Parathyroid adenoma (tissue), 2 donors: Measurements from ENCODE around the gene SEMA6A.

ENCODE experiments used
- H2AFZ ChIP-seq: fragments of 300-600 bp; sonication (generic); one replicate; pipeline ENCODE4 v1.7.0; 2017; ENCODE audit warnings: antibody characterized with exemption, mild to moderate bottlenecking
- H3K27ac ChIP-seq: fragments of 300-600 bp; sonication (generic); one replicate; pipeline ENCODE4 v1.7.0; 2017
- H3K27me3 ChIP-seq: fragments of 300-600 bp; sonication (generic); one replicate; pipeline ENCODE4 v1.7.0; 2017; ENCODE audit warnings: low read length; ENCODE audit not compliant: control insufficient read depth, insufficient read depth
- H3K36me3 ChIP-seq: fragments of 300-600 bp; sonication (generic); one replicate; pipeline ENCODE4 v1.7.0; 2017; ENCODE audit warnings: low read length; ENCODE audit not compliant: control insufficient read depth, insufficient read depth
- H3K4me1 ChIP-seq: fragments of 300-600 bp; sonication (generic); one replicate; pipeline ENCODE4 v1.7.0; 2017; ENCODE audit warnings: control low read depth
- H3K4me2 ChIP-seq: fragments of 300-600 bp; sonication (generic); one replicate; pipeline ENCODE4 v1.7.0; 2017; ENCODE audit warnings: low read length
- H3K4me3 ChIP-seq: fragments of 300-600 bp; sonication (generic); one replicate; pipeline ENCODE4 v1.7.0; 2017; ENCODE audit warnings: low read depth, low read length
- H3K79me2 ChIP-seq: fragments of 300-600 bp; sonication (generic); one replicate; pipeline ENCODE4 v1.7.0; 2017; ENCODE audit warnings: control low read depth
- H3K9ac ChIP-seq: fragments of 300-600 bp; sonication (generic); one replicate; pipeline ENCODE4 v1.7.0; 2017; ENCODE audit warnings: mild to moderate bottlenecking
- H3K9me3 ChIP-seq: fragments of 300-600 bp; sonication (generic); one replicate; pipeline ENCODE4 v1.7.0; 2017; ENCODE audit warnings: low read length; ENCODE audit not compliant: control insufficient read depth
- CTCF ChIP-seq: fragments of 300-600 bp; sonication (generic); IDR thresholded peaks from one replicate; pipeline ENCODE4 v1.7.0; 2017; ENCODE audit warnings: antibody characterized with exemption, mild to moderate bottlenecking
- donor health status: primary hyperparathyroidism.

Gene SEMA6A

GRCh38 chr5:116517488-116517887 is 57.1 kb downstream of the SEMA6A start:
- H3K9me3 ChIP-seq, result no peaks in the 10 kb centered on the region
- no peaks in the 10 kb centered on the region for H3K4me1 ChIP-seq
- H3K79me2 ChIP-seq, result no peaks in the 10 kb centered on the region
- H3K4me2 ChIP-seq, result no peak overlapping the region
- no peak for TF ChIP-seq CTCF
- no peak overlapping the region for H3K9ac ChIP-seq
- no peak overlapping the region for H3K4me3 ChIP-seq
- no peak overlapping the region for H2AFZ ChIP-seq
- no peaks in the 10 kb centered on the region for H3K36me3 ChIP-seq
- H3K27me3 ChIP-seq, result no peaks in the 10 kb centered on the region
- no peak overlapping the region for H3K27ac ChIP-seq

DNA sequence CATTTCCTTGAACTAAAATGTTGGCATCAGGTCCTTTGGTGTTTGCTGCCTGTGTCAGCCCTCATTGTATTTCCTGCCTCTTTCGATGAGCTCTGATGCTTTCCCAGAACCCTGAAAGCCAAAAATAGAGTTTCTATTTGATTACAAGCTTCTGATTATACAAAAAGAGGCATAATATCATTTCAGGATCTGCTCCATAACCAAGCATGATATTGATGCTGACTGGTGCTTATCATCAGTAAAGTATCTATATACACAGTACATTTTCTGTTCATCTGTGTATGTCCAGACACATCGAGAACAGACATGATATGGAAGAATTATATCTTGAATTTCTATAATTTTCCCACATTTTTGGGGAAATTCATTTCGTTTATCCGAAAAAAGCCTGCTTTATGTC is 58.6 kb downstream of the SEMA6A start:
- no peaks in the 10 kb centered on the region for H3K9me3 ChIP-seq
- no peaks in the 10 kb centered on the region for H3K27me3 ChIP-seq
- H3K79me2 ChIP-seq, result no peaks in the 10 kb centered on the region
- H3K4me3 ChIP-seq, result no peak overlapping the region
- no peak overlapping the region for H3K9ac ChIP-seq
- H2AFZ ChIP-seq, result no peak overlapping the region
- H3K4me2 ChIP-seq, result no peak overlapping the region
- H3K36me3 ChIP-seq, result no peaks in the 10 kb centered on the region
- H3K27ac ChIP-seq, result no peak overlapping the region
- no peak for TF ChIP-seq CTCF
- H3K4me1 ChIP-seq, result no peaks in the 10 kb centered on the region

DNA sequence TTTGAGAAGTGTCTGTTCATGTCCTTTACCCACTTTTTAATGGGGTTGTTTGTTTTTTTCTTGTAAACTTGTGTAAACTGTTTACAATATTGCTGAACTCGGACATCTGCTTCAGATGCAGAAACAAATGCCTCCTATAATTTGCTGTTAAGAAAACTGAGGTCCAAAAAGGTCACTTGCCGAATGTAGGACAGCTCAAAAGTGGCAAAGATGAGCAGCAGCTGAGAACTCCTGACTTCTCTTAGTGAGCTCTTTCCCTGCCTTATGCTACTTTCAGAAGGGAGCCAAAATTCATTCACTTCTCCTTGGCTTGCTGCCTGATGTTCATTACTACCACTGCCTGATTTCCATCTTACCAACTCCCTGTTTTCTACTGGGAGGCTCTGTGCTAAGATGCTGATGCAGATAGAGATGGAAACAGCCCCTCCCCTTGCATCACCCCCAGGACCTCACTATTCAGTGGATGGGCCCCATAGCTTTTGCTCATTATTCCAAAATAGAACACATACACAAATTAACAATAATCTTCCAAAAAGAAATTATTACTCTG is 60.1 kb downstream of the SEMA6A start:
- H3K27me3 ChIP-seq, result no peaks in the 10 kb centered on the region
- H3K36me3 ChIP-seq, result no peaks in the 10 kb centered on the region
- no peaks in the 10 kb centered on the region for H3K4me1 ChIP-seq
- no peak overlapping the region for H2AFZ ChIP-seq
- H3K9ac ChIP-seq, result no peak overlapping the region
- no peaks in the 10 kb centered on the region for H3K79me2 ChIP-seq
- no peak for TF ChIP-seq CTCF
- H3K9me3 ChIP-seq, result no peaks in the 10 kb centered on the region
- H3K27ac ChIP-seq, result no peak overlapping the region
- H3K4me2 ChIP-seq, result no peak overlapping the region
- no peak overlapping the region for H3K4me3 ChIP-seq

GRCh38 chr5:116510517-116510916 is 64.1 kb downstream of the SEMA6A start:
- no peak for TF ChIP-seq CTCF
- Histone ChIP-seq H3K4me1 (no peaks in the 10 kb centered on the region), H3K9me3 (no peaks in the 10 kb centered on the region), H3K79me2 (no peaks in the 10 kb centered on the region), H3K9ac (no peak overlapping the region), H3K4me2 (no peak overlapping the region), H3K4me3 (no peak overlapping the region), H2AFZ (no peak overlapping the region), H3K36me3 (no peaks in the 10 kb centered on the region), H3K27ac (no peak overlapping the region), H3K27me3 (no peaks in the 10 kb centered on the region)

DNA sequence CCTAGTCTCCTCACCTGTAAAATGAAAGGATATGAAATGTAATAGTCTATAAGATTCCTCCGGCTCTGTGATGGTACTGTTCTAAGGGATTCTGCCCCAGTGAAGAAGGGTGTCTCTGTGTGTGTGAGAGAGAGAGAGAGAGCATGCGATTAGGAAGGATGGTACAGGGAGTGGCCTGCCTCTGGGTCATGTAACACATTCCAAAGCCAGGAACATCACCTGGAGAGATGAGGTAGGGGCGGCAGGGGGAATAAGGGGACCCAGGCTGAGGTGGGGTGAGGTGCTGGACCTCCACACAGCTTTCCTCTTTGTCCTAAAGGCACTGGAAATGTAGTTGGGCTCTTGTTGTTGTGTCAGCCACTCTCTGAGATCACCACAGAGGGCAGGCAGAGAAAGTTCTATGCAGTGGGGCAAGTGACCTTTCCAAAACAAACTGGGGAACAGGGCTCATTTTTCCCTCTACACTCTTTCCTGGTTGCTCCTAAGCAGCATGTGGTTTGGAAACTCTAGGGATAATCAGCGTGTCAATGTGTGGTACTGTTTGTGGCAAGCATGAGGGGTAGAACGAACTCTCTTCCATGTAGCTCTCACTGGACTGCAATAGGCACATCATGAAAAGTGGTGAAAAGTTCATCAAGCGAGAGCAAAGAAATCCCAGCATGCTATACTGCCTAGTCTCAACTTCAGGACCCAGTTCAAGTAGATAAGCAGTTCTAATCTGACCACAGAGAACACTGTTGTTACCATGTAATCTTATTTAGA is 65.0 kb downstream of the SEMA6A start:
- no peak overlapping the region for H3K9ac ChIP-seq
- H3K4me3 ChIP-seq, result no peak overlapping the region
- H3K4me1 ChIP-seq, result no peaks in the 10 kb centered on the region
- no peak overlapping the region for H3K4me2 ChIP-seq
- TF ChIP-seq CTCF, result no peak
- no peak overlapping the region for H2AFZ ChIP-seq
- no peak overlapping the region for H3K27ac ChIP-seq
- no peaks in the 10 kb centered on the region for H3K27me3 ChIP-seq
- H3K79me2 ChIP-seq, result no peaks in the 10 kb centered on the region
- H3K9me3 ChIP-seq, result no peaks in the 10 kb centered on the region
- H3K36me3 ChIP-seq, result no peaks in the 10 kb centered on the region
